Activated CD4-positive, alpha-beta T cell treated with anti-CD3 and anti-CD28 coated beads, Interleukin-2, amount 50 U/mL, for 48 hours (primary cell): ENCODE data around the gene BBS10.
"Not testable (repeated sequence)": the region's sequence is repeated elsewhere in the genome, so short reads cannot be mapped to it uniquely, and the experiment has no call there.

ENCODE experiments used
- DNase-seq, 2 experiments: peaks; one replicate each; pipeline ENCODE4 v3.0.0-alpha.2; 2020

The BBS10 gene

GRCh38 chr12:76329159-76329558 is 19.1 kb downstream of the BBS10 start:
- no peak for DNase-seq

DNA sequence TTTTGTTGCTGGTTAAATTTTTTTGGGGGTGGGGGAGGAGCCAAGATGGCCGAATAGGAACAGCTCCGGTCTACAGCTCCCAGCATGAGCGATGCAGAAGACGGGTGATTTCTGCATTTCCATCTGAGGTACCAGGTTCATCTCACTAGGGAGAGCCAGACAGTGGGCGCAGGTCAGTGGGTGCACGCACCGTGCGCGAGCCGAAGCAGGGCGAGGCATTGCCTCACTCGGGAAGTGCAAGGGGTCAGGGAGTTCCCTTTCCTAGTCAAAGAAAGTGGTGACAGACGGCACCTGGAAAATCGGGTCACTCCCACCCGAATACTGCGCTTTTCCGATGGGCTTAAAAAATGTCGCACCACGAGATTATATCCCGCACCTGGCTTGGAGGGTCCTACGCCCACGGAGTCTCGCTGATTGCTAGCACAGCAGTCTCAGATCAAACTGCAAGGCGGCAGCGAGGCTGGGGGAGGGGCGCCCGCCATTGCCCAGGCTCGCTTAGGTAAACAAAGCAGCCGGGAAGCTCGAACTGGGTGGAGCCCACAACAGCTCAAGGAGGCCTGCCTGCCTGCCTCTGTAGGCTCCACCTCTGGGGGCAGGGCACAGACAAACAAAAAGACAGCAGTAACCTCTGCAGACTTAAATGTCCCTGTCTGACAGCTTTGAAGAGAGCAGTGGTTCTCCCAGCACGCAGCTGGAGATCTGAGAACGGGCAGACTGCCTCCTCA is 28.5 kb downstream of the BBS10 start:
- DNase-seq: not testable (repeated sequence)

- no peak for DNase-seq
These were observed 29.2 kb downstream of the BBS10 start for GRCh38 chr12:76318773-76319594.

- no peak for DNase-seq
These were observed 30.2 kb downstream of the BBS10 start for GRCh38 chr12:76317976-76318375.

DNA sequence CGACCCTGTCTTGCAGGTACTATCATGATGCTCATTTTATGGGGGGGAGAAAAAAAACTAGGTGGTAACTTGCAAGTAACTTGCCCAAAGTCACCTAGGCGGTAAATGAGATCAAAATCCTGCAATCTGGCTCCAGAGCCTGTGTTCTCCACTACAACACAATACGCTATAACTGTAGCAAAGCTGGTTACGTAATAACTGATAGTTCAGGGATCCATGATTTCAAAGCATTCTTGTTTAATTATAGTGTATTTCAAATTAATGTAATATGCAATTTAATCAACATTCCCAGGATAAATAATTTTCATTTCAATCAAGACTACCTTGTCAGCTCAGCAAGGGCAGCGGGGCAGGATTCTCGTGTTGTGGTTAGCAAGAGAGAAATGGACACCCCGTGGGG is 31.7 kb downstream of the BBS10 start:
- no peak for DNase-seq

DNA sequence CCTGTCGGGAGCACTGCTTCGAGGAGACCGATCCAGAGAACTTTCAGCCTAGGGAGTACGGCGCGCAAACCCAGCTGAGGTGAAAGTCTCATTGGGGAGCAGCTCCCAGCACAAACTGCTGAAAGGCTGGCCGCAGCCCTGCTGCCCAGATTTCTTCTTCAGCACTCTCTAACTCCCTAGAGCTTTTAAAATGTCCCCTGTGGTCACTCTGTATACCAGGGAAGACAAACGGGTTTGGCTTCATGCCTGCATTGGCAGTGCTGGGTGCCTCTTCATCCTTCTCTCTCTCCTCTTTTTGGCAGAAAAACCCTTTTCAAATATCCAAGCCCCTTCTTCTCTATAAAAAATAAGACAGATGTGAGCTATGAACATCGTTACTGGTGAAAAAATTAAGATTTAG is 34.9 kb downstream of the BBS10 start:
- DNase-seq: no peak

- no peak for DNase-seq
These were observed 35.9 kb downstream of the BBS10 start for GRCh38 chr12:76312315-76312714.

- no peak for DNase-seq
These were observed 36.4 kb downstream of the BBS10 start for GRCh38 chr12:76311796-76312195.

- no peak for DNase-seq
These were observed 38.1 kb downstream of the BBS10 start for GRCh38 chr12:76310110-76310509.

DNA sequence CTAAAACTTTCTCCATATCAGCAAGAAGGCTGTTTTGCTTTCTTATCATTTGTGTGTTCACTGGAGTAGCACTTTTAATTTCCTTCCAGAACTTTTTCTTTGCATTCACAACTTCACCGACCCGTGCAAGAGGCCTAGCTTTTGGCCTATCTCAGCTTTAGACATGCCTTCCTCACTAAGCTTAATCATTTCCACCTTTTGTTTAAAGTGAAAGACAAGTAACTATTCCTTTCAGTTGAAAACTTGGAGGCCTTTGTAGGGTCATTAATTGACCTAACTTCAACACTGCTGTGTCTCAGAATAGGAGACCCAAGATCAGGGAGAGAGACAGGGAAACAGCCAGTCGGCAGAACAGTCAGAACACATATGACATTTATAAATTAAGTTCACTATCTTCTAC is 39.3 kb downstream of the BBS10 start:
- DNase-seq: no peak

DNA sequence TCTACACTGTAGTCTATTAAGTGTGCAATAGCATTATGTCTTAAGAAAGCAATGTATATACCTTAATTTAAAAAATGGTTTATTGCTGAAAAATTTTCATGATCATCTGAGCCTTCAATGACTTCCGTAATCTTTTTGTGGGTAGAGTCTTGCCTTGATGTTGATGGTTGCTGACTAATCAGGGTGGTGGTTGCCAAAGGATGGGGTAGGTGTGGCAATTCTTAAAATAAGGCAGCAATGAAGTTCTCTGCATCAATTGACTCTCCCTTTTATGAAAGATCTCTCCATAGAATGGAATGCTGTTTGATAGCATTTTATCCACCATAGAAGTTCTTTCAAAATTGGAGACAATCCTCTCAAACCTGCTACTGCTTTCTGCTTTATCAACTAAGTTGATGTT is 41.1 kb downstream of the BBS10 start:
- no peak for DNase-seq

- DNase-seq: no peak
These were observed 44.2 kb downstream of the BBS10 start for GRCh38 chr12:76303989-76304460.

DNA sequence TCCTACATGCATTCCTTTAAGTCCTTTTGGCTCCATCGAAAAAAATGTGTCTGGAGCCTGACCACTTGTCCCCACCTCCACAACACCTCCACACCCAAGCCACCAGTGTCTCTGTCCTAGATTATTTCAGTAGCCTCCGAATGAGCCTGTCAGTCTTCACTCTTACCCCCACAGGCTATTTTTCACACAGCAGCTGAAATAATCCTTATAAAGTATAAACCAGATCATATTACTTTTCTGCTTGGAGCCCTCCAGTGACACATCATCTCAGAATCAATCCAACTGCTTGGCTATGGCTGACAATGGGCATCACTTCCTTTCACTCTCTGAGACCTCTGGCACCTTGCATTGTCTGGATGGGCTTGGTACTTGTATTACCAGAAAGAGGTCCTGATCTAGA is 44.9 kb downstream of the BBS10 start:
- DNase-seq: no peak

GRCh38 chr12:76300297-76300665 is 47.9 kb downstream of the BBS10 start:
- DNase-seq: no peak

DNA sequence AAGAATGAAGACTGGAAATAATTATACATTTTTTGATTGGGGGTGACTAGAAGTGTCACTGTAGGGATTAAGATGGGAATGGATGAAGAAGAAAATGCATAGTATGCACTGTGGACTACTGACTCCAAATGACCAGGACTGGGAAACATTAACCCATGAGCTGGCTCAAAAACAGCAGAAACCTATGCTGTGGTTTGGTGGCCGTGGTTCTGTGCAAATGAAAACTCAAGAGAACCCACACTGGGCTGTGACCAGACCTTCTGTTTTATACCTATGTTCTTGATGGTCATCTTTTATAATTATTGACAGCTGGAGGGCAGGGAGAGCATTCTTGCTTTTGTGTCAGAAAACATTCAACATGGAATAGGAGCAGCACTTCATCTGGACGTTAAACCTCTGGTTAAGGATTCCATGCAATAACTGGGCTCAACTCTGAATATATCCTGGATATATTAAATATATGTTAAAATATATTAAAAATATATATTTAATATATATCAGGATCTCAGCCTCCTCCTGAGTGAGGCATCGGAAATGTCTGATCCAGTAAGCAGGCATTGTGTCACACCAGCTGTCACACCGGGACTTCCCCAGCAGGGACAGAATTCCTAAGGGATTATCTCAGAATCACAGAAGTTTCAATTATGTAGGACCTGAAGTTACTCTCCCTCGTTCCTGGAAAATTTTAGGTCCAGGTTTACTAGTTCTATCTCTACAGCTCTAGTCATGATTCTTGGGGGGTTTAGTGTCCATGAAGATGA is 48.5 kb downstream of the BBS10 start:
- DNase-seq: no peak
